NCI-H2081 treated with DMSO at 0.1 percent for 48 hours (cell line): ENCODE data around the gene DKK3.

Experiments
- DNase-seq: peaks from one replicate; lab custom pipeline; 2025; lab: John Stamatoyannopoulos, UW

Gene DKK3

DNA sequence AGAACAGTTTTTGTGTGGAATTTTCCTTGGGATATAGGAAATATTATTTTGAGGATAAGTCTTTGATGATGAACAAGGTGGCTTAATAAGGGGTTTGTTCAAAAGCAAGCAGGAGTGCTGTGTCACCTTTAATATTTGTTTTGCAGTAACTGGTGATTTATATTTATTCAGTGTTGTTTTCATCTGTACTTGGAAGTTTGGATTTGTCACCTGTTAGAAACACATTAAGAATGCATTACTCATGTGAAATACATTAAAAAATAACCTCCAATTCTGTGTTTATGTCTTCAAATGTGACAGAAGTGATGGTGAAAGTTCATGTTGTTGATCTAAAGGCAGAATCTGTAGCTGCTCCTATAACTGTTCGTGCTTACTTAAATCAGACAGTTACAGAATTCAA lies 70.5 kb downstream of the DKK3 start:
- no peak for DNase-seq

DNA sequence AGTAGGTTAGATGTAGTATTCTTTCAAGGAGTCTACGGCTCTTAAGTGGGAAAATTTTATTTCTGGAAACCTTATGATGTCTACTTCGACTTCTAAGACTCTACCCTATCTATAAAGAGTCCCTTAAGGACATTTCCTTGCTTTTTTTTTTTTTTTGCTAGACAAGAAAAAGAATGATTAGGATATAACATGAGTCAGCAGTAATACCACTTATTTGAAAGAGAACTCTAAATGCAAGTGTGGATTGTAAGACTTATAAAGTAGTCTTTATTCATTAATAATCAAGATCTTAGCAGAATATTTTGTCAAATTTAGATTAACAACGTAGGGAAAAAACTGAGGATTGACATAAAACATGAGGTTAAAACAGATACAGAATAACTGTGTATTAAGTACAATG lies 71.0 kb downstream of the DKK3 start:
- DNase-seq = no peak

DNA sequence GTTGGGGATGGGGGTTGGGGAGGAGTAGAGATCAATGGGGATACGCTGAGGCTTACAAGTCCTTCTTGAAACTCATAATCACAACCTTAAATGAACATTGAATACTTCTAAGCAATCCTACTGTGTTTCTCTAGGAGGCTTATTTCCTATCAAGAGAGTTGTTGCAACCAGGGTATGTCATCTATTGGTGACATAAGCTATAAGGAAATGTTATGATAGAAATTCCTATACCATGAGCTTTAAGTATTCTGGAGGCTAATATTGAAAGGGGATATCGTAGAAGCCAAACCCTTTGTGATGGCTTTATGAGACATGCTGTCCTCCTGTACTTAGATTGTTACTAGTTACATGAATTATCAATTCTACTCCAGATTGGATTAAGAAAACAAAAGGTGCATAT lies 72.9 kb downstream of the DKK3 start:
- DNase-seq = no peak

DNA sequence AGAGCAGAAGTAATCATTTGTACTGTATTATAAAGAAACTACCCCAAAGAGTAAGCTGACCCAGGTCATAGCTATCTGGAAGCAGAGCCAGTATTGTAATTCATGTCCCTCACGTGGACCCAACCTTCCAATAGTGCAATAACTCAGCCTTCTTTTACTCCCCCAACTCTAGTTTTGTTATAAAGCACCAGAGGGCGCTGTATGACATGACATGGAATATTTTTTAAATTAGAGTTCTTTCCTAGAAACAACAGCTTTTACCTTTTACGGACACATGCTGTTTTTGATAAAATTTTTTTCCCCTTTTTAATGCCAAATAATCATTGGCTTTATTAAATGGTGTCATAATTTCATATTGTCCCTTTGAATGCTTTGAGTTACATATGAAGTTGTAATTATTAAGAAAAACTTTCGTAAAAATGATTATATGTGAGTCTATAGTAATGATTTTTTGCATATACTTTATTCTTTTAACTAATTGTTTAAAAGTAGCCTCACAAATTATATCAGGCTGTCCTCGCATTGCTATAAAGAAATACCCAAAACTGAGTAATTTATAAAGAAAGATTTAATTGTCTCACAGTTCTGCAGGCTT lies 76.9 kb downstream of the DKK3 start:
- DNase-seq = peak; percentile 2

DNA sequence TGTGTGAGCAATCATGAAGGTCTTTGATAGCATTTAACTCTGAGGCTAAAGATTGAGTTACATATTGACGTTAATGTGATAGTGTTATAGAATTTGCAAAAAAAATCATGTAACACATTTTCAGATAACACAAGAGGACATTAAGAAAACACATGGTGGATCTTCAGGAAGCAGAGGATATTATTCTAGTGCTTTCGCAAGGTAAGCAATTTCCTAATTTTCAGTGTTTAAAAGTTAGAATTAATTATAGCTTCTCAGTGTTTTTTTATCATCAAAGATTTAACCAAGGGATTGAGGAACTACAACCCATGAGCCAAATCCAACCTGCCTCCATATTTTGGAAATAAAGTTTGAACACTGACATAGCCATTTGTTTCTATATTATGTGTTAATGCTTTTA lies 78.5 kb downstream of the DKK3 start:
- DNase-seq = no peak

DNA sequence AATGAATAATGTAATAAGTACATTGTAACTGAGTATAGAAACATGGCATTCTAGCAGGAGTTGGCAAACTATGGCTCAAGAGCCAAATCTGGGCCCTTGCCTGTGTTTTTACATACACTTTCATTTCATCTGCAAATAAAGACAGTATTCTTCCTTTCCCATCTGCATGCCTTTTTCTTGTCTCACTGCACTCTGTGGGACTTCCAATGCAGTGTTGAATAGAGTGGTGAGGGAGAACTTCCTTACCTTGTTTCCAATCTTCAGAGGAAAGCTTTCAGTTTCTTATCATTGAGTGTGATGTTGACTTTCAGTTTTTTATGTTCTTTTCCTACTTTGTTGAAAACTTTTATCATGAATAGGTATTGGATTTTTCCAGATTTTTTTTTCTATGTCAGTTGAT lies 84.6 kb downstream of the DKK3 start:
- DNase-seq = no peak

DNA sequence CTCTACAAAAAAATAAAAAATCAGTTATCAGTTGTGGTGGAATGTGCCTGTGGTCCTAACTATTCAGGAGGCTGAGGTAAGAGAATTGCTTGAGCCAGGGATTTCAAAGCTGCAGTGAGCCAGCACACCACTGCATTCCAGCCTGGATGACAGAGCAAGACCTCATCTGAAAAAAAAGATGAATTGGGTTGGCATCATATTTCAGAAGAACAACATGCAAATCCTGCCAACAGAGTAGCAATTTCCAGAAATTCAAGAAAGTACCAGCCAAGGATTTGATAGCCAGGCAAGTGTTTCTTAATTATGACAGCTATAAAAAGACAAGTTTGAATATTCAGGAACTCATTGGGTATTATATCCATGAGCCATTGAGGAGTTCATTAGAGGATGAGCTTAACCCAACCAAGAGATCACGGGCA lies 91.4 kb downstream of the DKK3 start:
- no peak for DNase-seq

DNA sequence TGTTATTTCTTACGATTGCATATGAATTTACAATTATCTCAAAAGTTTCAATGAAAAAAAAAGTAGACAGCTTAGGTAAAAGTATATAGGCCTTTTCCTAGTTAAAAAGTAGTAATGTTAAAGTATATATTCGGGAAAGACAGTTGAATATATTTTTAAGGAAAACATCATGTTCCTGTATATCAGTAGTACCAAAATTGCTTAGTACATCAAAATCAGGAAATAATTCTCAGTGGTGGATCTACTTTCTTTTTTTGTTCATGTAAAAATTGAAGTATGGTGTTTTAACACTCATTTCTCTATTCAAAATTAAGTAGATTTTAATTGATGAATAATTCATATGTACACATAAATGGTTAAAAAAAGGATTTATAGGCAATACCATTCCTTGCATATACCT lies 92.8 kb downstream of the DKK3 start:
- DNase-seq = no peak

DNA sequence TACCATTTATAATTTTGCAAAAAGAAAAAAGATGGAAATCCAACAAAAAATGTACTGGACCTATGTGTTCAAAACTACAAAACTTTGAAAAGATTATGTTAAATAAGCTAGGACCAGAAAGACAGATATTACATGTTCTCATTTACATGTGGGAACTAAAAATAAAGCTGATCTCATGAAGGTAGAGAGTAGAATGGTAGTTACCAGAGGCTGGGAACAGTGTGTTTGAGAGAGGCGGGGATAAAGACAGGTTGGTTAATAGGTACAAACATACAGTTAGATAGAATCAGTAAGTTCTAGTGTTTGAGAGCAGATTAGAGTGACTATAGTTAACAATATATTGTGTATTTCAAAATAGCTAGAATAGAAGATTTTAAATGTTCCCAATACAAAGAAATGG lies 95.0 kb downstream of the DKK3 start:
- no peak for DNase-seq
